CD14-positive monocyte (primary cell): ENCODE results near the gene HPDL. TPM values are rescaled to one million over a fixed set of nuclear protein-coding genes. Genes with fewer than 3 reads are reported as not detected.

Experiments used
- DNase-seq, 3 donors: peaks; one replicate each; pipeline ENCODE4 v3.0.0-alpha.2; 2011 to 2022
- H2AFZ ChIP-seq: 2 replicates; pipeline ENCODE4 v1.6.0; 2012; ENCODE audit warnings: mild to moderate bottlenecking, low read depth, low read length, inconsistent platforms; ENCODE audit not compliant: insufficient read depth, poor library complexity, severe bottlenecking
- H3K27ac ChIP-seq, 2 donors: 1 replicate in 1 of 2; 2 replicates in 1 of 2; pipeline ENCODE4 v1.5.1; 2012 to 2013; ENCODE audit warnings: low read length in 2 of 2, control low read depth in 1 of 2, inconsistent platforms in 1 of 2, low read depth in 1 of 2, mild to moderate bottlenecking in 1 of 2
- H3K27me3 ChIP-seq, 2 donors: one replicate each; pipeline versions ENCODE4 v1.6.0 to v1.6.1; 2011 to 2013; ENCODE audit warnings: low read length in 2 of 2; ENCODE audit not compliant: control insufficient read depth in 2 of 2, insufficient read depth in 2 of 2
- H3K36me3 ChIP-seq, 2 donors: replicated peaks in 1 of 2; 1 replicate in 1 of 2; 2 replicates in 1 of 2; pipeline versions ENCODE4 v1.5.1 to v1.6.1; 2012 to 2013; ENCODE audit warnings: low read length in 2 of 2, control low read depth in 1 of 2, inconsistent platforms in 1 of 2, mild to moderate bottlenecking in 1 of 2; ENCODE audit not compliant: insufficient read depth in 2 of 2, control insufficient read depth in 1 of 2
- H3K4me1 ChIP-seq, 2 donors: 1 replicate in 1 of 2; 2 replicates in 1 of 2; pipeline versions ENCODE4 v1.5.1 to v1.6.1; 2012 to 2013; ENCODE audit warnings: low read length in 2 of 2, control low read depth in 1 of 2, inconsistent platforms in 1 of 2, mild to moderate bottlenecking in 1 of 2, moderate library complexity in 1 of 2; ENCODE audit not compliant: insufficient read depth in 2 of 2, control insufficient read depth in 1 of 2
- H3K4me2 ChIP-seq: replicated peaks from 2 replicates; pipeline ENCODE3; 2012; ENCODE audit warnings: low read length, moderate library complexity, mild to moderate bottlenecking; ENCODE audit not compliant: poor library complexity, severe bottlenecking; ENCODE audit errors: extremely low read depth
- H3K4me3 ChIP-seq, 3 experiments: fragments of 200-600 bp in 1 of 3; sonication (generic) in 1 of 3; replicated peaks in 1 of 3; 1 replicate in 2 of 3; 2 replicates in 1 of 3; pipeline ENCODE4 v1.5.1; 2011 to 2013; ENCODE audit warnings: low read length in 3 of 3, mild to moderate bottlenecking in 3 of 3, control low read depth in 2 of 3, low read depth in 2 of 3, inconsistent platforms in 1 of 3, moderate library complexity in 1 of 3
- H3K79me2 ChIP-seq: 2 replicates; pipeline ENCODE4 v1.6.0; 2012; ENCODE audit warnings: mild to moderate bottlenecking, control low read depth, inconsistent platforms, low read length, moderate library complexity; ENCODE audit not compliant: insufficient read depth
- H3K9ac ChIP-seq: 2 replicates; pipeline ENCODE4 v1.6.0; 2017; ENCODE audit warnings: low read length, mild to moderate bottlenecking; ENCODE audit not compliant: insufficient read depth, poor library complexity, severe bottlenecking
- H3K9me3 ChIP-seq, 2 donors: replicated peaks in 1 of 2; 1 replicate in 1 of 2; 2 replicates in 1 of 2; pipeline versions ENCODE4 v1.5.1 to v1.6.1; 2012 to 2013; ENCODE audit warnings: low read length in 2 of 2, control low read depth in 1 of 2; ENCODE audit not compliant: control insufficient read depth in 1 of 2, insufficient read depth in 1 of 2
- H4K20me1 ChIP-seq: 2 replicates; pipeline ENCODE4 v1.6.0; 2012; ENCODE audit warnings: mild to moderate bottlenecking, low read length, control low read depth, moderate library complexity; ENCODE audit not compliant: insufficient read depth
- H3K27ac Mint-ChIP-seq, 7 donors: one replicate each; pipeline ENCODE4 v1.8.0; 2020; ENCODE audit warnings: mild to moderate bottlenecking in 7 of 7, mixed read lengths in 7 of 7, moderate library complexity in 6 of 7, inconsistent platforms in 2 of 7
- H3K27me3 Mint-ChIP-seq, 3 donors: one replicate each; pipeline ENCODE4 v1.8.0; 2021 to 2022; ENCODE audit warnings: low read depth in 3 of 3, mild to moderate bottlenecking in 3 of 3, mixed read lengths in 3 of 3, moderate library complexity in 3 of 3, inconsistent platforms in 1 of 3
- H3K36me3 Mint-ChIP-seq, 2 donors: one replicate each; pipeline ENCODE4 v1.8.0; 2020; ENCODE audit warnings: mixed read lengths in 2 of 2, inconsistent platforms in 1 of 2, mild to moderate bottlenecking in 1 of 2
- H3K4me1 Mint-ChIP-seq: one replicate; pipeline ENCODE4 v1.8.0; 2020; ENCODE audit warnings: mild to moderate bottlenecking, mixed read lengths
- H3K4me3 Mint-ChIP-seq, 2 donors: one replicate each; pipeline ENCODE4 v1.8.0; 2020; ENCODE audit warnings: mild to moderate bottlenecking in 2 of 2, mixed read lengths in 2 of 2, moderate library complexity in 1 of 2
- H3K9me3 Mint-ChIP-seq, 7 donors: one replicate each; pipeline ENCODE4 v1.8.0; 2020 to 2022; ENCODE audit warnings: mixed read lengths in 7 of 7, mild to moderate bottlenecking in 6 of 7, moderate library complexity in 6 of 7, inconsistent platforms in 2 of 7
- WGBS: methylation state at CpG from one replicate; pipeline ENCODE4 v1.1.5; 2013; ENCODE audit warnings: missing lambda C conversion rate; ENCODE audit not compliant: insufficient coverage; 5-methylcytosine and 5-hydroxymethylcytosine counted together
- intact Hi-C, 2 donors: fragments of 100-400 bp; cut with micrococcal nuclease; formaldehyde crosslinking; loops; one replicate each; pipeline versions ENCODE4 v1.15.0 to v1.15.1; 2023
- polyA plus RNA-seq, 3 donors: library from polyadenylated mRNA; depleted of rRNA in 1 of 3; unstranded in 2 of 3; stranded (reverse) in 1 of 3; fragments of 300-500 nt in 2 of 3; fragments of >200 nt in 1 of 3; fragmentation: Illumina TruSeq in 2 of 3; gene quantifications; 1 replicate in 2 of 3; 2 replicates in 1 of 3; pipeline ENCODE4 v1.2.3, GENCODE V29; 2012 to 2021
- TF ChIP-seq, protein P1 (sequence below): fragments of 200-600 bp; IDR thresholded peaks from one replicate; pipeline ENCODE4 v1.8.0; 2022; ENCODE audit warnings: antibody characterized with exemption, mild to moderate bottlenecking

The HPDL gene
- polyA plus RNA-seq, 3 donors: 0.17 TPM; not detected in 2

DNA sequence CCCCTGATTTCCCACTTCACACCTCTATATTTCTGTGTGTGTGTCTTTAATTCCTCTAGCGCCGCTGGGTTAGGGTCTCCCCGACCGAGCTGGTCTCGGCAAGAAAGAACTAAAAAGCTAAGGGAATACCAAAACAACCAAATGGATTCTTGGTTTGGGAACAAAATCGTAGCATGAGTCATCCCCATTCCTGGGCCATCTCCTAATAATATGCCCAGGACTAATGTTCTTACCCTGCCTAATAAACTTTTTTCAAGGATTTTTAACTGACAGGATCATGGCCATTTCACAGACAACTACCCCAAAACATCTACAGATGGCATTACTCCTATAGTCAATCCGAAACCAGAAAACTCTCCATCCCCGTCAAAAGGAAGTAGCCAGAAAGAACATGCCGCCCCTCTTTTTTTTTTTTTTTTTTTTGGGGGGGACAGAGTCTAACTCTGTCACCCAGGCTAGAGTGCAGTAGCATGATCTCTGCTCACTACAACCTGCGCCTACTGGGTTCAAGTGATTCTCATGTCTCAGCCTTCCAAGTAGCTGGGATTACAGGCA is 4.1 kb upstream of the HPDL start:
- Mint-ChIP-seq H3K27ac (no peak overlapping the region), H3K4me3 (no peak overlapping the region), H3K27me3 (peaks cover under 1 to 14% (median 2%) of the 10 kb centered on the region in 3 donors), H3K36me3 (no peaks in the 10 kb centered on the region), H3K4me1 (peaks cover 10% of the 10 kb centered on the region), H3K9me3 (no peaks in the 10 kb centered on the region)
- Histone ChIP-seq H3K36me3 (no peaks in the 10 kb centered on the region), H3K27me3 (peaks cover 0 to 3% of the 10 kb centered on the region in 2 donors), H3K4me2 (no peak overlapping the region), H3K79me2 (no peaks in the 10 kb centered on the region), H3K9ac (no peak overlapping the region), H3K4me1 (peaks cover 13% of the 10 kb centered on the region in 2 donors), H3K9me3 (no peaks in the 10 kb centered on the region), H4K20me1 (no peaks in the 10 kb centered on the region), H2AFZ (no peak overlapping the region), H3K4me3 (no peak overlapping the region), H3K27ac (no peak overlapping the region)
- intact Hi-C loops: no loop called here
- TF ChIP-seq, protein P1, sequence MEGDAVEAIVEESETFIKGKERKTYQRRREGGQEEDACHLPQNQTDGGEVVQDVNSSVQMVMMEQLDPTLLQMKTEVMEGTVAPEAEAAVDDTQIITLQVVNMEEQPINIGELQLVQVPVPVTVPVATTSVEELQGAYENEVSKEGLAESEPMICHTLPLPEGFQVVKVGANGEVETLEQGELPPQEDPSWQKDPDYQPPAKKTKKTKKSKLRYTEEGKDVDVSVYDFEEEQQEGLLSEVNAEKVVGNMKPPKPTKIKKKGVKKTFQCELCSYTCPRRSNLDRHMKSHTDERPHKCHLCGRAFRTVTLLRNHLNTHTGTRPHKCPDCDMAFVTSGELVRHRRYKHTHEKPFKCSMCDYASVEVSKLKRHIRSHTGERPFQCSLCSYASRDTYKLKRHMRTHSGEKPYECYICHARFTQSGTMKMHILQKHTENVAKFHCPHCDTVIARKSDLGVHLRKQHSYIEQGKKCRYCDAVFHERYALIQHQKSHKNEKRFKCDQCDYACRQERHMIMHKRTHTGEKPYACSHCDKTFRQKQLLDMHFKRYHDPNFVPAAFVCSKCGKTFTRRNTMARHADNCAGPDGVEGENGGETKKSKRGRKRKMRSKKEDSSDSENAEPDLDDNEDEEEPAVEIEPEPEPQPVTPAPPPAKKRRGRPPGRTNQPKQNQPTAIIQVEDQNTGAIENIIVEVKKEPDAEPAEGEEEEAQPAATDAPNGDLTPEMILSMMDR: no peak
- DNase-seq: no peak
- 92% methylated on average over 6 of the region's 10 CpGs for WGBS

GRCh38 chr1:45325851-45326506 is 716 bp upstream of the HPDL start:
- H3K4me1 ChIP-seq: peaks cover 15 to 18% of the 10 kb centered on the region in 2 donors
- peak overlapping the region in 1 of 3 experiments; percentile 76 for H3K4me3 ChIP-seq
- Mint-ChIP-seq H3K36me3 (peaks cover 17 to 18% of the 10 kb centered on the region in 2 donors), H3K27me3 (peaks cover 2 to 18% (median 6%) of the 10 kb centered on the region in 3 donors), H3K4me3 (peak overlapping the region; percentile 83 to 89), H3K27ac (peak overlapping the region in 1 of 7 donors; percentile 65), H3K9me3 (peaks cover 0 to 3% (median 0%) of the 10 kb centered on the region in 7 donors), H3K4me1 (peaks cover 19% of the 10 kb centered on the region)
- H3K9ac ChIP-seq: no peak overlapping the region
- H3K4me2 ChIP-seq: peak overlapping the region; percentile 84
- intact Hi-C loops: no loop called here
- H3K27ac ChIP-seq: no peak overlapping the region
- WGBS: 82% methylated on average over 5 of the region's 6 CpGs
- H3K79me2 ChIP-seq: no peaks in the 10 kb centered on the region
- DNase-seq: no peak
- H3K36me3 ChIP-seq: peaks cover 3 to 18% of the 10 kb centered on the region in 2 donors
- H3K9me3 ChIP-seq: no peaks in the 10 kb centered on the region
- H3K27me3 ChIP-seq: peaks cover 0 to 4% of the 10 kb centered on the region in 2 donors
- TF ChIP-seq, protein P1: no peak
- peak overlapping the region; percentile 88 for H2AFZ ChIP-seq
- H4K20me1 ChIP-seq: no peaks in the 10 kb centered on the region
